ENCODE measurements around the gene RNGTT.

The RNGTT gene

DNA sequence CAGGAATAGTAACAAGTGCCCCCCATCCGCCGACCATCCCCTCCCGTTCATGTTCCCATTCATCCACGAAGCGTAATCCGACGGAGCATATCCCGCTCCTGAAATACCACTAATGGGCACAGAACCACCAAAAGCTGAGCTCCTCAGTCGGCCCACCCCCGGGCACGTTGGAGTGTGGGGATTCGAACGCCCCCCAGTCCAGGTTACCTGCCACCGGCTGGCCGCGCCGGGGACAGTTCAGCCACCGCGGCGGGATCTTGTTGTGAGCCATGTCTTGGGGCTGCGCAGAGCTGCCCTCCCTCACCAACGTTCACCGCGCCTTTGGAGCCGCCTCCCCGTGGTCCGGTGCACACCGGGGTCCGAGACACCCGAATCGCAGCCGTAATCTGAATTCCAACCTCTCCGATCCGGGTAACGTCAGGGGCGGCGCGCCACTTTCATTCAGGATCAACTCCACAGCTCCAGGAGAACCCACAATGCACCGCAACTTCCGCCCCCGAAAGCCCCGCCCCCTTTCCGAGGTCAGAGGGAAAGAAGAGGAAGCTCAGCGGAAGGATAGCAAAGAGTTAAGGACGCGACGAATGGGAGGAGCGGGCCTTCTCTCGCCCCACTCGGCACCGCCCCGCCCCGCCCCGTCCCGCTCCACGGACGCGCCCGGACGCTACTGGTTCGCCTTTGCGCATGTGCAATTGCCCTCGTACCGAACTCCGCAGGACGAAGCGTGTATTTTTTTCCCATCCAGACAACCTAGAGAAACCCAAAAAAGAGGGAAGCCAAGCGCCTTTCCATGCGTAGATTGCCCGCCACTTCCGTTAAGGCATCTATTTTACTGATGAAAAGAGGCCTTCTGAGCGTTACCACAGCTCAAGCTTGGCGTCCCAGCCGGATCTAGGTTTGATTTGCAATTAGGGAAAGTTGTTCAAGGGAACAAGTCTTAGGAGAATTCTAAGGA lies at the start of gene RNGTT (continued):
- TF ChIP-seq SP7 (tag by site-specific recombination; IDR thresholded peaks at IDR 0.05), result peak; percentile 61; the same call in 1 of the 2 replicates
- TF ChIP-seq ZNF76 (tag by site-specific recombination; IDR thresholded peaks at IDR 0.05; ENCODE audit: borderline replicate concordance, low read depth), result peak; percentile 93
- TF ChIP-seq, protein P1, sequence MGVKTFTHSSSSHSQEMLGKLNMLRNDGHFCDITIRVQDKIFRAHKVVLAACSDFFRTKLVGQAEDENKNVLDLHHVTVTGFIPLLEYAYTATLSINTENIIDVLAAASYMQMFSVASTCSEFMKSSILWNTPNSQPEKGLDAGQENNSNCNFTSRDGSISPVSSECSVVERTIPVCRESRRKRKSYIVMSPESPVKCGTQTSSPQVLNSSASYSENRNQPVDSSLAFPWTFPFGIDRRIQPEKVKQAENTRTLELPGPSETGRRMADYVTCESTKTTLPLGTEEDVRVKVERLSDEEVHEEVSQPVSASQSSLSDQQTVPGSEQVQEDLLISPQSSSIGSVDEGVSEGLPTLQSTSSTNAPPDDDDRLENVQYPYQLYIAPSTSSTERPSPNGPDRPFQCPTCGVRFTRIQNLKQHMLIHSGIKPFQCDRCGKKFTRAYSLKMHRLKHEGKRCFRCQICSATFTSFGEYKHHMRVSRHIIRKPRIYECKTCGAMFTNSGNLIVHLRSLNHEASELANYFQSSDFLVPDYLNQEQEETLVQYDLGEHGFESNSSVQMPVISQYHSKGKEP (tag by site-specific recombination; IDR thresholded peaks at IDR 0.05), result no peak
- peak; percentile 98 for TF ChIP-seq KLF8 (tag by site-specific recombination; IDR thresholded peaks at IDR 0.05)
- no peak for TF ChIP-seq GLI2 (tag by site-specific recombination; IDR thresholded peaks at IDR 0.05; ENCODE audit: borderline replicate concordance, low read depth)
- peak; percentile 84 for TF ChIP-seq ZNF501 (tag by site-specific recombination; IDR thresholded peaks at IDR 0.05)
- TF ChIP-seq GLIS2 (tag by site-specific recombination; IDR thresholded peaks at IDR 0.05), result 0 out of 2 replicates have a peak, but pooled peaks have one; percentile 30
- TF ChIP-seq ZEB2 (tag by site-specific recombination; IDR thresholded peaks at IDR 0.05), result peak; percentile 75; the same call in 1 of the 2 replicates
- TF ChIP-seq, protein P2, sequence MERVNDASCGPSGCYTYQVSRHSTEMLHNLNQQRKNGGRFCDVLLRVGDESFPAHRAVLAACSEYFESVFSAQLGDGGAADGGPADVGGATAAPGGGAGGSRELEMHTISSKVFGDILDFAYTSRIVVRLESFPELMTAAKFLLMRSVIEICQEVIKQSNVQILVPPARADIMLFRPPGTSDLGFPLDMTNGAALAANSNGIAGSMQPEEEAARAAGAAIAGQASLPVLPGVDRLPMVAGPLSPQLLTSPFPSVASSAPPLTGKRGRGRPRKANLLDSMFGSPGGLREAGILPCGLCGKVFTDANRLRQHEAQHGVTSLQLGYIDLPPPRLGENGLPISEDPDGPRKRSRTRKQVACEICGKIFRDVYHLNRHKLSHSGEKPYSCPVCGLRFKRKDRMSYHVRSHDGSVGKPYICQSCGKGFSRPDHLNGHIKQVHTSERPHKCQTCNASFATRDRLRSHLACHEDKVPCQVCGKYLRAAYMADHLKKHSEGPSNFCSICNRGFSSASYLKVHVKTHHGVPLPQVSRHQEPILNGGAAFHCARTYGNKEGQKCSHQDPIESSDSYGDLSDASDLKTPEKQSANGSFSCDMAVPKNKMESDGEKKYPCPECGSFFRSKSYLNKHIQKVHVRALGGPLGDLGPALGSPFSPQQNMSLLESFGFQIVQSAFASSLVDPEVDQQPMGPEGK (tag by site-specific recombination; IDR thresholded peaks at IDR 0.05), result peak; percentile 66; the same call in 1 of the 2 replicates
- TF ChIP-seq ZNF792 (tag by site-specific recombination; IDR thresholded peaks at IDR 0.05), result no peak
- TF ChIP-seq ZNF24 (tag by site-specific recombination; IDR thresholded peaks at IDR 0.05), result 0 out of 2 replicates have a peak, but pooled peaks have one; percentile 36
- no peak for TF ChIP-seq HOXD13 (CRISPR knock-in tag; IDR thresholded peaks at IDR 0.05; ENCODE audit: borderline replicate concordance)
- peak; percentile 59 for TF ChIP-seq ZNF335 (tag by site-specific recombination; conservative IDR thresholded peaks at IDR 0.05)
- TF ChIP-seq, protein P3, sequence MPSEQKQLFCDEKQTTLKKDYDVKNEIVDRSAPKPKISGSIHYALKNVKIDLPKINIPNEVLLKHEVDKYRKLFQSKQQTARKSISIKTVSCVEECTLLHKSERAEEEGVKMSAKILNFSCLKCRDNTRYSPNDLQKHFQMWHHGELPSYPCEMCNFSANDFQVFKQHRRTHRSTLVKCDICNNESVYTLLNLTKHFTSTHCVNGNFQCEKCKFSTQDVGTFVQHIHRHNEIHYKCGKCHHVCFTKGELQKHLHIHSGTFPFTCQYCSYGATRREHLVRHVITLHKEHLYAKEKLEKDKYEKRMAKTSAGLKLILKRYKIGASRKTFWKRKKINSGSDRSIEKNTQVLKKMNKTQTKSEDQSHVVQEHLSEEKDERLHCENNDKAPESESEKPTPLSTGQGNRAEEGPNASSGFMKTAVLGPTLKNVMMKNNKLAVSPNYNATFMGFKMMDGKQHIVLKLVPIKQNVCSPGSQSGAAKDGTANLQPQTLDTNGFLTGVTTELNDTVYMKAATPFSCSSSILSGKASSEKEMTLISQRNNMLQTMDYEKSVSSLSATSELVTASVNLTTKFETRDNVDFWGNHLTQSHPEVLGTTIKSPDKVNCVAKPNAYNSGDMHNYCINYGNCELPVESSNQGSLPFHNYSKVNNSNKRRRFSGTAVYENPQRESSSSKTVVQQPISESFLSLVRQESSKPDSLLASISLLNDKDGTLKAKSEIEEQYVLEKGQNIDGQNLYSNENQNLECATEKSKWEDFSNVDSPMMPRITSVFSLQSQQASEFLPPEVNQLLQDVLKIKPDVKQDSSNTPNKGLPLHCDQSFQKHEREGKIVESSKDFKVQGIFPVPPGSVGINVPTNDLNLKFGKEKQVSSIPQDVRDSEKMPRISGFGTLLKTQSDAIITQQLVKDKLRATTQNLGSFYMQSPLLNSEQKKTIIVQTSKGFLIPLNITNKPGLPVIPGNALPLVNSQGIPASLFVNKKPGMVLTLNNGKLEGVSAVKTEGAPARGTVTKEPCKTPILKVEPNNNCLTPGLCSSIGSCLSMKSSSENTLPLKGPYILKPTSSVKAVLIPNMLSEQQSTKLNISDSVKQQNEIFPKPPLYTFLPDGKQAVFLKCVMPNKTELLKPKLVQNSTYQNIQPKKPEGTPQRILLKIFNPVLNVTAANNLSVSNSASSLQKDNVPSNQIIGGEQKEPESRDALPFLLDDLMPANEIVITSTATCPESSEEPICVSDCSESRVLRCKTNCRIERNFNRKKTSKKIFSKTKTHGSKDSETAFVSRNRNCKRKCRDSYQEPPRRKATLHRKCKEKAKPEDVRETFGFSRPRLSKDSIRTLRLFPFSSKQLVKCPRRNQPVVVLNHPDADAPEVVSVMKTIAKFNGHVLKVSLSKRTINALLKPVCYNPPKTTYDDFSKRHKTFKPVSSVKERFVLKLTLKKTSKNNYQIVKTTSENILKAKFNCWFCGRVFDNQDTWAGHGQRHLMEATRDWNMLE (tag by site-specific recombination; conservative IDR thresholded peaks at IDR 0.05; ENCODE audit: low read depth), result peak; percentile 87
- TF ChIP-seq, protein P4, sequence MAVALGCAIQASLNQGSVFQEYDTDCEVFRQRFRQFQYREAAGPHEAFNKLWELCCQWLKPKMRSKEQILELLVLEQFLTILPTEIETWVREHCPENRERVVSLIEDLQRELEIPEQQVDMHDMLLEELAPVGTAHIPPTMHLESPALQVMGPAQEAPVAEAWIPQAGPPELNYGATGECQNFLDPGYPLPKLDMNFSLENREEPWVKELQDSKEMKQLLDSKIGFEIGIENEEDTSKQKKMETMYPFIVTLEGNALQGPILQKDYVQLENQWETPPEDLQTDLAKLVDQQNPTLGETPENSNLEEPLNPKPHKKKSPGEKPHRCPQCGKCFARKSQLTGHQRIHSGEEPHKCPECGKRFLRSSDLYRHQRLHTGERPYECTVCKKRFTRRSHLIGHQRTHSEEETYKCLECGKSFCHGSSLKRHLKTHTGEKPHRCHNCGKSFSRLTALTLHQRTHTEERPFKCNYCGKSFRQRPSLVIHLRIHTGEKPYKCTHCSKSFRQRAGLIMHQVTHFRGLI (tag by site-specific recombination; IDR thresholded peaks at IDR 0.05), result 0 out of 2 replicates have a peak, but pooled peaks have one; percentile 28
- TF ChIP-seq KLF10 (tag by site-specific recombination; IDR thresholded peaks at IDR 0.05), result no peak
- TF ChIP-seq SP2 (tag by site-specific recombination; IDR thresholded peaks at IDR 0.05), result peak; percentile 97
- TF ChIP-seq, protein P5, sequence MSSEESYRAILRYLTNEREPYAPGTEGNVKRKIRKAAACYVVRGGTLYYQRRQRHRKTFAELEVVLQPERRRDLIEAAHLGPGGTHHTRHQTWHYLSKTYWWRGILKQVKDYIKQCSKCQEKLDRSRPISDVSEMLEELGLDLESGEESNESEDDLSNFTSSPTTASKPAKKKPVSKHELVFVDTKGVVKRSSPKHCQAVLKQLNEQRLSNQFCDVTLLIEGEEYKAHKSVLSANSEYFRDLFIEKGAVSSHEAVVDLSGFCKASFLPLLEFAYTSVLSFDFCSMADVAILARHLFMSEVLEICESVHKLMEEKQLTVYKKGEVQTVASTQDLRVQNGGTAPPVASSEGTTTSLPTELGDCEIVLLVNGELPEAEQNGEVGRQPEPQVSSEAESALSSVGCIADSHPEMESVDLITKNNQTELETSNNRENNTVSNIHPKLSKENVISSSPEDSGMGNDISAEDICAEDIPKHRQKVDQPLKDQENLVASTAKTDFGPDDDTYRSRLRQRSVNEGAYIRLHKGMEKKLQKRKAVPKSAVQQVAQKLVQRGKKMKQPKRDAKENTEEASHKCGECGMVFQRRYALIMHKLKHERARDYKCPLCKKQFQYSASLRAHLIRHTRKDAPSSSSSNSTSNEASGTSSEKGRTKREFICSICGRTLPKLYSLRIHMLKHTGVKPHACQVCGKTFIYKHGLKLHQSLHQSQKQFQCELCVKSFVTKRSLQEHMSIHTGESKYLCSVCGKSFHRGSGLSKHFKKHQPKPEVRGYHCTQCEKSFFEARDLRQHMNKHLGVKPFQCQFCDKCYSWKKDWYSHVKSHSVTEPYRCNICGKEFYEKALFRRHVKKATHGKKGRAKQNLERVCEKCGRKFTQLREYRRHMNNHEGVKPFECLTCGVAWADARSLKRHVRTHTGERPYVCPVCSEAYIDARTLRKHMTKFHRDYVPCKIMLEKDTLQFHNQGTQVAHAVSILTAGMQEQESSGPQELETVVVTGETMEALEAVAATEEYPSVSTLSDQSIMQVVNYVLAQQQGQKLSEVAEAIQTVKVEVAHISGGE (tag by site-specific recombination; conservative IDR thresholded peaks at IDR 0.05; ENCODE audit: low read depth), result peak; percentile 60
- TF ChIP-seq, protein P6, sequence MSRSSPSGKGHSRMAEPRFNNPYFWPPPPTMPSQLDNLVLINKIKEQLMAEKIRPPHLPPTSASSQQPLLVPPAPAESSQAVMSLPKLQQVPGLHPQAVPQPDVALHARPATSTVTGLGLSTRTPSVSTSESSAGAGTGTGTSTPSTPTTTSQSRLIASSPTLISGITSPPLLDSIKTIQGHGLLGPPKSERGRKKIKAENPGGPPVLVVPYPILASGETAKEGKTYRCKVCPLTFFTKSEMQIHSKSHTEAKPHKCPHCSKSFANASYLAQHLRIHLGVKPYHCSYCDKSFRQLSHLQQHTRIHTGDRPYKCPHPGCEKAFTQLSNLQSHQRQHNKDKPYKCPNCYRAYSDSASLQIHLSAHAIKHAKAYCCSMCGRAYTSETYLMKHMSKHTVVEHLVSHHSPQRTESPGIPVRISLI (tag by site-specific recombination; IDR thresholded peaks at IDR 0.05), result peak; percentile 95
- TF ChIP-seq, protein P7, sequence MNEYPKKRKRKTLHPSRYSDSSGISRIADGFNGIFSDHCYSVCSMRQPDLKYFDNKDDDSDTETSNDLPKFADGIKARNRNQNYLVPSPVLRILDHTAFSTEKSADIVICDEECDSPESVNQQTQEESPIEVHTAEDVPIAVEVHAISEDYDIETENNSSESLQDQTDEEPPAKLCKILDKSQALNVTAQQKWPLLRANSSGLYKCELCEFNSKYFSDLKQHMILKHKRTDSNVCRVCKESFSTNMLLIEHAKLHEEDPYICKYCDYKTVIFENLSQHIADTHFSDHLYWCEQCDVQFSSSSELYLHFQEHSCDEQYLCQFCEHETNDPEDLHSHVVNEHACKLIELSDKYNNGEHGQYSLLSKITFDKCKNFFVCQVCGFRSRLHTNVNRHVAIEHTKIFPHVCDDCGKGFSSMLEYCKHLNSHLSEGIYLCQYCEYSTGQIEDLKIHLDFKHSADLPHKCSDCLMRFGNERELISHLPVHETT (tag by site-specific recombination; IDR thresholded peaks at IDR 0.05), result 0 out of 2 replicates have a peak, but pooled peaks have one; percentile 57
- peak; percentile 12; the same call in 1 of the 2 replicates for TF ChIP-seq ZBTB8A (tag by site-specific recombination; IDR thresholded peaks at IDR 0.05)

Data from HEK293 (cell line).